Astrocyte of the cerebellum (primary cell): Measurements from ENCODE around the gene STX16.
A peak's percentile ranks its signal among the peaks of the same experiment; 100 is the strongest.
"Not testable (repeated sequence)": the region's sequence is repeated elsewhere in the genome, so short reads cannot be mapped to it uniquely, and the experiment has no call there.

Source experiments
- DNase-seq: peaks from one replicate; pipeline ENCODE4 v3.0.0-alpha.2; 2011; ENCODE audit warnings: low read depth
- H3K4me3 ChIP-seq: 2 replicates; pipeline ENCODE4 v1.5.1; 2011; ENCODE audit warnings: mild to moderate bottlenecking, low read depth, low read length, moderate library complexity
- CTCF ChIP-seq: IDR thresholded peaks from 2 replicates; pipeline ENCODE4 v1.5.1; 2012; ENCODE audit warnings: low read length, low read depth, moderate library complexity, mild to moderate bottlenecking; ENCODE audit errors: missing control alignments
- in situ Hi-C: cut with HindIII; loops from 2 replicates; pipeline ENCODE4 v1.10.0; 2017; ENCODE audit warnings: low sequenced_read_pairs

Gene STX16

GRCh38 chr20:58642441-58642840, 8.6 kb upstream of the STX16 start:
- TF ChIP-seq CTCF, result no peak
- no peak for DNase-seq
- no peak overlapping the region for H3K4me3 ChIP-seq
- in situ Hi-C loops, result loop anchor here (10.0 kb wide), 1 partner anchor 188 kb away; no protein-coding TSS in a partner anchor

GRCh38 chr20:58642896-58643295, 8.2 kb upstream of the STX16 start:
- in situ Hi-C loops, result loop anchor here (10.0 kb wide), 1 partner anchor 188 kb away; no protein-coding TSS in a partner anchor
- not testable (repeated sequence) for H3K4me3 ChIP-seq, DNase-seq

GRCh38 chr20:58645412-58645968, 5.6 kb upstream of the STX16 start:
- in situ Hi-C loops, result loop anchor here (10.0 kb wide), 1 partner anchor 191 kb away; no protein-coding TSS in a partner anchor
- TF ChIP-seq CTCF, result no peak
- H3K4me3 ChIP-seq, result no peak overlapping the region
- DNase-seq, result peak; percentile 93

- in situ Hi-C loops, result loop anchor here (10.0 kb wide), 1 partner anchor 191 kb away; no protein-coding TSS in a partner anchor
- TF ChIP-seq CTCF, result no peak
- DNase-seq, result no peak
- H3K4me3 ChIP-seq, result no peak overlapping the region
These were observed 4.8 kb upstream of the STX16 start for GRCh38 chr20:58646257-58646656.

- H3K4me3 ChIP-seq, result no peak overlapping the region
- in situ Hi-C loops, result loop anchor here (10.0 kb wide), 1 partner anchor 192 kb away; no protein-coding TSS in a partner anchor
- no peak for DNase-seq
- TF ChIP-seq CTCF, result no peak
These were observed 4.4 kb upstream of the STX16 start for GRCh38 chr20:58646703-58647102.

- TF ChIP-seq CTCF, result no peak
- in situ Hi-C loops, result loop anchor here (10.0 kb wide), 1 partner anchor 192 kb away; no protein-coding TSS in a partner anchor
- DNase-seq, result no peak
- no peak overlapping the region for H3K4me3 ChIP-seq
These were observed 3.8 kb upstream of the STX16 start for GRCh38 chr20:58647162-58647795.
